ENCODE data around the gene THY1. TPM values are rescaled to one million over a fixed set of nuclear protein-coding genes. Genes with fewer than 3 reads are reported as not detected.
A peak's percentile ranks its signal among the peaks of the same experiment; 100 is the strongest.
"Not testable (repeated sequence)": the region's sequence is repeated elsewhere in the genome, so short reads cannot be mapped to it uniquely, and the experiment has no call there.

Gene THY1
- total RNA-seq, 1 donor from 2014 or later: 33.4 TPM

GRCh38 chr11:119419834-119420492, 3.0 kb downstream of the THY1 start:
- peak; percentile 47 for DNase-seq (ENCODE audit: low spot score)

- DNase-seq (ENCODE audit: low spot score): peak; percentile 51
Observed at GRCh38 chr11:119419246-119419645, 3.7 kb downstream of the THY1 start.

- peak; percentile 64 for DNase-seq (ENCODE audit: low spot score)
Observed at GRCh38 chr11:119418759-119419158, 4.2 kb downstream of the THY1 start.

- peak; percentile 85 for DNase-seq (ENCODE audit: low spot score)
Observed at GRCh38 chr11:119417726-119418540, 5.0 kb downstream of the THY1 start.

- peak; percentile 76 for DNase-seq (ENCODE audit: low spot score)
Observed at GRCh38 chr11:119416606-119417580, 6.1 kb downstream of the THY1 start.

- peak; percentile 47 for DNase-seq (ENCODE audit: low spot score)
Observed at GRCh38 chr11:119415966-119416365, 7.0 kb downstream of the THY1 start.

- DNase-seq (ENCODE audit: low spot score): no peak
Observed at GRCh38 chr11:119415517-119415916, 7.5 kb downstream of the THY1 start.

- DNase-seq (ENCODE audit: low spot score): no peak
Observed at GRCh38 chr11:119414734-119415133, 8.2 kb downstream of the THY1 start.

GRCh38 chr11:119414321-119414720, 8.7 kb downstream of the THY1 start:
- DNase-seq (ENCODE audit: low spot score): no peak

- no peak for DNase-seq (ENCODE audit: low spot score)
Observed at GRCh38 chr11:119412072-119412471, 10.9 kb downstream of the THY1 start.

- no peak for DNase-seq (ENCODE audit: low spot score)
Observed at GRCh38 chr11:119410501-119410900, 12.5 kb downstream of the THY1 start.

GRCh38 chr11:119409731-119410130, 13.2 kb downstream of the THY1 start:
- DNase-seq (ENCODE audit: low spot score): no peak

GRCh38 chr11:119406005-119406404, 17.0 kb downstream of the THY1 start:
- no peak for DNase-seq (ENCODE audit: low spot score)

- DNase-seq (ENCODE audit: low spot score): not testable (repeated sequence)
Observed at GRCh38 chr11:119405448-119405847, 17.5 kb downstream of the THY1 start.

- no peak for DNase-seq (ENCODE audit: low spot score)
Observed at GRCh38 chr11:119404872-119405271, 18.1 kb downstream of the THY1 start.

GRCh38 chr11:119403021-119403420, 20.0 kb downstream of the THY1 start:
- no peak for DNase-seq (ENCODE audit: low spot score)

- DNase-seq (ENCODE audit: low spot score): no peak
Observed at GRCh38 chr11:119402470-119402869, 20.5 kb downstream of the THY1 start.

- no peak for DNase-seq (ENCODE audit: low spot score)
Observed at GRCh38 chr11:119400860-119401259, 22.1 kb downstream of the THY1 start.

- DNase-seq (ENCODE audit: low spot score): no peak
Observed at GRCh38 chr11:119397740-119398139, 25.2 kb downstream of the THY1 start.

- DNase-seq (ENCODE audit: low spot score): no peak
Observed at GRCh38 chr11:119396835-119397234, 26.1 kb downstream of the THY1 start.

- DNase-seq (ENCODE audit: low spot score): no peak
Observed at GRCh38 chr11:119391275-119391674, 31.7 kb downstream of the THY1 start.

Measured in mesenteric fat pad (tissue), 1 donor.